A549 (cell line): ENCODE data around the gene TSPO.

Experiments
- CHD2 ChIP-seq: fragments of 150-350 bp; IDR thresholded peaks from 2 replicates; pipeline ENCODE4 v1.6.1; 2014; ENCODE audit warnings: low read length; ENCODE audit not compliant: partially characterized antibody
- FOSL2 ChIP-seq, 2 experiments: fragments of 450-650 bp in 1 of 2; fragments of >200 bp in 1 of 2; sonication (Bioruptor Twin) in 1 of 2; formaldehyde crosslinking; IDR thresholded peaks; 2 replicates each; pipeline versions ENCODE4 v1.5.0 to v1.6.1; 2016 to 2020; ENCODE audit warnings: mild to moderate bottlenecking in 1 of 2, moderate library complexity in 1 of 2
- NPAS2 ChIP-seq: fragments of 250-450 bp; sonication (Bioruptor Pico); IDR thresholded peaks from 2 replicates; pipeline ENCODE4 v1.8.0; 2022; ENCODE audit warnings: mild to moderate bottlenecking, moderate library complexity, borderline replicate concordance
- POLR2A ChIP-seq: IDR thresholded peaks from 2 replicates; pipeline ENCODE4 v1.6.1; 2012; ENCODE audit warnings: mild to moderate bottlenecking, low read length
- RNF2 ChIP-seq: fragments of 200-600 bp; sonication (generic); IDR thresholded peaks from 2 replicates; pipeline ENCODE4 v1.6.1; 2016; ENCODE audit warnings: low read depth, mild to moderate bottlenecking, antibody characterized with exemption, moderate library complexity, borderline replicate concordance
- TP53 ChIP-seq: fragments of 250-450 bp; sonication (Bioruptor Pico); IDR thresholded peaks from 2 replicates; pipeline ENCODE4 v1.5.0; 2021; ENCODE audit warnings: mild to moderate bottlenecking, moderate library complexity
- TF ChIP-seq, protein P1 (sequence below): fragments of >200 bp; sonication (Bioruptor Twin); formaldehyde crosslinking; IDR thresholded peaks from 3 replicates; pipeline ENCODE4 v1.5.1; 2016

GRCh38 chr22:43191831-43192230 lies 40.5 kb downstream of the TSPO start:
- TF ChIP-seq CHD2 (no peak), FOSL2 (IDR thresholded peaks at IDR 0.05) (no peak), FOSL2 (CRISPR knock-in tag; IDR thresholded peaks at IDR 0.05) (no peak), NPAS2 (CRISPR knock-in tag) (no peak), RNF2 (no peak), POLR2A (no peak), TP53 (CRISPR knock-in tag) (no peak)
- TF ChIP-seq, protein P1, sequence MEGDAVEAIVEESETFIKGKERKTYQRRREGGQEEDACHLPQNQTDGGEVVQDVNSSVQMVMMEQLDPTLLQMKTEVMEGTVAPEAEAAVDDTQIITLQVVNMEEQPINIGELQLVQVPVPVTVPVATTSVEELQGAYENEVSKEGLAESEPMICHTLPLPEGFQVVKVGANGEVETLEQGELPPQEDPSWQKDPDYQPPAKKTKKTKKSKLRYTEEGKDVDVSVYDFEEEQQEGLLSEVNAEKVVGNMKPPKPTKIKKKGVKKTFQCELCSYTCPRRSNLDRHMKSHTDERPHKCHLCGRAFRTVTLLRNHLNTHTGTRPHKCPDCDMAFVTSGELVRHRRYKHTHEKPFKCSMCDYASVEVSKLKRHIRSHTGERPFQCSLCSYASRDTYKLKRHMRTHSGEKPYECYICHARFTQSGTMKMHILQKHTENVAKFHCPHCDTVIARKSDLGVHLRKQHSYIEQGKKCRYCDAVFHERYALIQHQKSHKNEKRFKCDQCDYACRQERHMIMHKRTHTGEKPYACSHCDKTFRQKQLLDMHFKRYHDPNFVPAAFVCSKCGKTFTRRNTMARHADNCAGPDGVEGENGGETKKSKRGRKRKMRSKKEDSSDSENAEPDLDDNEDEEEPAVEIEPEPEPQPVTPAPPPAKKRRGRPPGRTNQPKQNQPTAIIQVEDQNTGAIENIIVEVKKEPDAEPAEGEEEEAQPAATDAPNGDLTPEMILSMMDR: no peak
